ENCODE data around the gene PAPPA. TPM values are rescaled to one million over a fixed set of nuclear protein-coding genes. Genes with fewer than 3 reads are reported as not detected.

PAPPA gene
- total RNA-seq, 1 experiment from 2014 or later = 0.17 TPM

- no peaks in the 10 kb centered on the region for H4K20me1 ChIP-seq (ENCODE audit: control insufficient read depth, insufficient read depth, insufficient read length)
- H3K27ac Mint-ChIP-seq = no peak overlapping the region
- H3K4me1 Mint-ChIP-seq = peaks cover 77 to 81% of the 10 kb centered on the region in 2 experiments
- H3K18ac ChIP-seq (ENCODE audit: insufficient read length, low read depth, low read length) = no peak overlapping the region
- TF ChIP-seq CTCF (conservative IDR thresholded peaks at IDR 0.05) = no peak
- H2BK15ac ChIP-seq (ENCODE audit: low read depth, low read length) = no peak overlapping the region
- H4K91ac ChIP-seq (ENCODE audit: insufficient read length, low read depth, low read length) = no peak overlapping the region
- H3K79me1 ChIP-seq (ENCODE audit: insufficient read depth, low read depth, low read length, poor library complexity, severe bottlenecking) = no peaks in the 10 kb centered on the region
- H3K27ac ChIP-seq (ENCODE audit: insufficient read length, low read depth, low read length) = no peak overlapping the region
- H2BK12ac ChIP-seq (ENCODE audit: insufficient read length, low read depth, low read length) = no peak overlapping the region
- no peak overlapping the region for H4K5ac ChIP-seq (ENCODE audit: insufficient read length, low read depth, low read length)
- no peak overlapping the region for H2AFZ ChIP-seq (ENCODE audit: low read length)
- H2AK5ac ChIP-seq (ENCODE audit: insufficient read length, low read length) = no peak overlapping the region
- no peaks in the 10 kb centered on the region for H3K9me3 ChIP-seq (ENCODE audit: control insufficient read depth, low read depth, low read length)
- H3K27me3 ChIP-seq (ENCODE audit: insufficient read depth, low read length) = peaks cover 26% of the 10 kb centered on the region; the same call in 1 of the 2 replicates
- H3K14ac ChIP-seq (ENCODE audit: insufficient read depth, low read length) = no peak overlapping the region
- H3K23me2 ChIP-seq (ENCODE audit: insufficient read length, low read depth, low read length, poor library complexity, severe bottlenecking) = no peaks in the 10 kb centered on the region
- H2BK120ac ChIP-seq (ENCODE audit: low read depth, low read length, poor library complexity, severe bottlenecking) = no peak overlapping the region
- H3K4me2 ChIP-seq (ENCODE audit: insufficient read depth, insufficient read length, low read length) = no peak overlapping the region
- no peak overlapping the region for H3K23ac ChIP-seq (ENCODE audit: insufficient read length, low read depth, low read length)
- H3K4ac ChIP-seq (ENCODE audit: low read depth, low read length) = no peak overlapping the region
- peaks cover 94% of the 10 kb centered on the region for H3K27me3 Mint-ChIP-seq (ENCODE audit: low read depth)
- no peak overlapping the region for H2BK5ac ChIP-seq (ENCODE audit: insufficient read length, low read length)
- H3K9ac ChIP-seq (ENCODE audit: extremely low read depth, insufficient read length, low read length) = no peak overlapping the region
- H3K79me2 ChIP-seq (ENCODE audit: insufficient read depth, low read length) = no peaks in the 10 kb centered on the region
- H3K36me3 Mint-ChIP-seq (ENCODE audit: insufficient read depth in 1 of 3, low read depth in 3 of 3) = no peaks in the 10 kb centered on the region; a peak in 1 of 7 replicates
- no peak overlapping the region for H2BK20ac ChIP-seq (ENCODE audit: low read depth, low read length, poor library complexity, severe bottlenecking)
- H3T11ph ChIP-seq (ENCODE audit: low read length) = no peak overlapping the region
- H3K4me1 ChIP-seq (ENCODE audit: insufficient read depth, low read length) = peaks cover 15% of the 10 kb centered on the region
- H3K4me3 Mint-ChIP-seq = no peak overlapping the region
- H4K8ac ChIP-seq (replicated peaks; ENCODE audit: insufficient read length, low read depth, low read length) = no peak overlapping the region
- no peak for DNase-seq
- H3K9me3 Mint-ChIP-seq = no peaks in the 10 kb centered on the region; a peak in 2 of 5 replicates
- no CpG with 5 or more reads among the region's 1 CpG for WGBS (ENCODE audit: extremely low coverage, insufficient read length, low lambda C conversion rate)
- no peak overlapping the region for H3K56ac ChIP-seq (ENCODE audit: insufficient read length, low read depth, low read length)
Observed at GRCh38 chr9:116280529-116280928, 126.9 kb downstream of the PAPPA start.

Data from H9 (cell line).